HEK293 (cell line): ENCODE data around the gene TMEM186.
"Not testable (repeated sequence)": the region's sequence is repeated elsewhere in the genome, so short reads cannot be mapped to it uniquely, and the experiment has no call there.

Experiments
- CTCF ChIA-PET: fragments of 350-600 bp; formaldehyde crosslinking; extraction: SDS; loops from one replicate; lab custom pipeline; 2021; ENCODE audit warnings: antibody characterized with exemption; lab: Yijun Ruan, JAX
- POLR2A ChIA-PET: fragments of 300-600 bp; formaldehyde crosslinking; extraction: SDS; loops from one replicate; lab custom pipeline; 2020; ENCODE audit warnings: antibody characterized with exemption, inconsistent platforms; lab: Yijun Ruan, JAX
- H3K27ac ChIP-seq: fragments of 200-500 bp; sonication (Bioruptor generic); 2 replicates; pipeline ENCODE4 v1.5.1; 2014; ENCODE audit warnings: low read depth, low read length, control low read depth, inconsistent platforms; ENCODE audit errors: extremely low read depth
- H3K36me3 ChIP-seq, 2 experiments: fragments of 200-500 bp in 1 of 2; sonication (Bioruptor generic) in 1 of 2; 1 replicate in 1 of 2; 2 replicates in 1 of 2; pipeline ENCODE4 v1.5.1; 2014 to 2017; ENCODE audit warnings: inconsistent platforms in 2 of 2, low read length in 2 of 2; ENCODE audit not compliant: control insufficient read depth in 2 of 2, insufficient read depth in 1 of 2
- H3K4me1 ChIP-seq: fragments of 200-500 bp; sonication (Bioruptor generic); 2 replicates; pipeline ENCODE4 v1.5.1; 2014; ENCODE audit warnings: mild to moderate bottlenecking, low read length, inconsistent platforms; ENCODE audit not compliant: control insufficient read depth, insufficient read depth
- H3K4me3 ChIP-seq: 2 replicates; pipeline ENCODE4 v1.5.1; 2011; ENCODE audit warnings: low read depth, mild to moderate bottlenecking, control low read depth, low read length, moderate library complexity
- H3K9me3 ChIP-seq: fragments of 200-500 bp; sonication (Bioruptor generic); 2 replicates; pipeline ENCODE4 v1.5.1; 2014; ENCODE audit warnings: low read depth, low read length, inconsistent platforms; ENCODE audit not compliant: control insufficient read depth, insufficient read depth
- BCL11B ChIP-seq: fragments of 450-650 bp; formaldehyde crosslinking; IDR thresholded peaks from 2 replicates; pipeline ENCODE4 v1.5.1; 2016; ENCODE audit warnings: low read depth, missing biosample characterization, missing genetic modification characterization
- CTCF ChIP-seq: fragments of 450-650 bp; formaldehyde crosslinking; IDR thresholded peaks from 2 replicates; pipeline ENCODE4 v1.5.1; 2016; ENCODE audit warnings: missing biosample characterization, missing genetic modification characterization
- GLIS2 ChIP-seq: fragments of 450-650 bp; formaldehyde crosslinking; IDR thresholded peaks from 2 replicates; pipeline ENCODE4 v1.5.1; 2016; ENCODE audit warnings: missing biosample characterization, missing genetic modification characterization
- KLF1 ChIP-seq: fragments of 450-650 bp; formaldehyde crosslinking; IDR thresholded peaks from 2 replicates; pipeline ENCODE4 v1.5.1; 2016; ENCODE audit warnings: missing biosample characterization, missing genetic modification characterization
- SP7 ChIP-seq: fragments of 450-650 bp; formaldehyde crosslinking; IDR thresholded peaks from 2 replicates; pipeline ENCODE4 v1.5.1; 2016; ENCODE audit warnings: missing biosample characterization, missing genetic modification characterization
- ZBTB7A ChIP-seq: fragments of 450-650 bp; formaldehyde crosslinking; IDR thresholded peaks from 2 replicates; pipeline ENCODE4 v1.5.1; 2016; ENCODE audit warnings: low read depth, missing biosample characterization, missing genetic modification characterization
- ZNF10 ChIP-seq: fragments of 450-650 bp; formaldehyde crosslinking; IDR thresholded peaks from 2 replicates; pipeline ENCODE4 v1.5.1; 2017; ENCODE audit warnings: missing biosample characterization, missing genetic modification characterization
- ZNF398 ChIP-seq: fragments of 450-650 bp; formaldehyde crosslinking; IDR thresholded peaks from 2 replicates; pipeline ENCODE4 v1.5.1; 2017; ENCODE audit warnings: missing biosample characterization, missing genetic modification characterization
- ZNF76 ChIP-seq: fragments of 450-650 bp; formaldehyde crosslinking; IDR thresholded peaks from 2 replicates; pipeline ENCODE4; 2016; ENCODE audit warnings: low read depth, missing biosample characterization, missing genetic modification characterization, borderline replicate concordance
- TF ChIP-seq, protein P1 (sequence below): fragments of 450-650 bp; formaldehyde crosslinking; IDR thresholded peaks from 2 replicates; pipeline ENCODE4 v1.5.1; 2016; ENCODE audit warnings: missing biosample characterization, missing genetic modification characterization
- TF ChIP-seq, protein P2 (sequence below): fragments of 450-650 bp; formaldehyde crosslinking; IDR thresholded peaks from 2 replicates; pipeline ENCODE4 v1.5.1; 2016; ENCODE audit warnings: missing biosample characterization, missing genetic modification characterization
- TF ChIP-seq, protein P3 (sequence below): fragments of 450-650 bp; formaldehyde crosslinking; IDR thresholded peaks from 2 replicates; pipeline ENCODE4 v1.5.1; 2016; ENCODE audit warnings: missing biosample characterization, missing genetic modification characterization

Gene TMEM186

DNA sequence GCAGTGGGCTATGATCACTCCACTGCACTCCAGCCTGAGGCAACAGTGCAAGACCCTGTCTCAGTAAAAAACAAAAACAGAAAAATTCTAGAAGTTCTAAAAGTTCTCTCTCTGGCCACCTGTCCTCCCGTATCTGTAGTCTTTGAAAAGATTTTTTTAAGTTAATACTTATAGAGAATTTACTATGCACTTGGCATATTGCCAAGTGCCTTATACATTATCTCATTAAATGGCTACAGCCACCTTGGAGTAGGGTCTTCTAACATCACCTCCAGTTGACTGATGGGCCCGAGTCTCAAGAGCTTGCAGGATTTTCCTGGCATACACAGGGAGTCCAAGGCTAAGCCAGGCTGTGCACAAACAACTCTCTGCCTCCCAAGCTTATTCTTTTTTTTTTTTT lies 44.7 kb downstream of the TMEM186 start (continued):
- TF ChIP-seq, protein P1, sequence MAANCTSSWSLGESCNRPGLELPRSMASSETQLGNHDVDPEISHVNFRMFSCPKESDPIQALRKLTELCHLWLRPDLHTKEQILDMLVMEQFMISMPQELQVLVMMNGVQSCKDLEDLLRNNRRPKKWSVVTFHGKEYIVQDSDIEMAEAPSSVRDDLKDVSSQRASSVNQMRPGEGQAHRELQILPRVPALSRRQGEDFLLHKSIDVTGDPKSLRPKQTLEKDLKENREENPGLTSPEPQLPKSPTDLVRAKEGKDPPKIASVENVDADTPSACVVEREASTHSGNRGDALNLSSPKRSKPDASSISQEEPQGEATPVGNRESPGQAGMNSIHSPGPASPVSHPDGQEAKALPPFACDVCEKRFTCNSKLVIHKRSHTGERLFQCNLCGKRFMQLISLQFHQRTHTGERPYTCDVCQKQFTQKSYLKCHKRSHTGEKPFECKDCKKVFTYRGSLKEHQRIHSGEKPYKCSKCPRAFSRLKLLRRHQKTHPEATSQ (tag by site-specific recombination): no peak
- TF ChIP-seq ZNF76 (tag by site-specific recombination): no peak
- TF ChIP-seq ZBTB7A (tag by site-specific recombination): no peak
- TF ChIP-seq KLF1 (tag by site-specific recombination): no peak
- TF ChIP-seq GLIS2 (tag by site-specific recombination): no peak
- TF ChIP-seq CTCF (tag by site-specific recombination): no peak

GRCh38 chr16:8751481-8752311 lies 45.7 kb downstream of the TMEM186 start:
- POLR2A ChIA-PET: interaction anchor here (0.6 to 1.0 kb wide), 2 partner anchors 62 to 130 kb away, joined by 3 to 7 read pairs; no protein-coding TSS in a partner anchor
- no peaks in the 10 kb centered on the region for H3K4me1 ChIP-seq
- H3K9me3 ChIP-seq: no peaks in the 10 kb centered on the region
- TF ChIP-seq ZNF10 (tag by site-specific recombination) (peak; percentile 77), BCL11B (tag by site-specific recombination) (no peak), ZNF398 (tag by site-specific recombination) (peak; percentile 22; the same call in 1 of the 2 replicates), SP7 (tag by site-specific recombination) (0 out of 2 replicates have a peak, but pooled peaks have one; percentile 30)
- TF ChIP-seq, protein P2, sequence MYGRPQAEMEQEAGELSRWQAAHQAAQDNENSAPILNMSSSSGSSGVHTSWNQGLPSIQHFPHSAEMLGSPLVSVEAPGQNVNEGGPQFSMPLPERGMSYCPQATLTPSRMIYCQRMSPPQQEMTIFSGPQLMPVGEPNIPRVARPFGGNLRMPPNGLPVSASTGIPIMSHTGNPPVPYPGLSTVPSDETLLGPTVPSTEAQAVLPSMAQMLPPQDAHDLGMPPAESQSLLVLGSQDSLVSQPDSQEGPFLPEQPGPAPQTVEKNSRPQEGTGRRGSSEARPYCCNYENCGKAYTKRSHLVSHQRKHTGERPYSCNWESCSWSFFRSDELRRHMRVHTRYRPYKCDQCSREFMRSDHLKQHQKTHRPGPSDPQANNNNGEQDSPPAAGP (tag by site-specific recombination): no peak
- TF ChIP-seq, protein P3, sequence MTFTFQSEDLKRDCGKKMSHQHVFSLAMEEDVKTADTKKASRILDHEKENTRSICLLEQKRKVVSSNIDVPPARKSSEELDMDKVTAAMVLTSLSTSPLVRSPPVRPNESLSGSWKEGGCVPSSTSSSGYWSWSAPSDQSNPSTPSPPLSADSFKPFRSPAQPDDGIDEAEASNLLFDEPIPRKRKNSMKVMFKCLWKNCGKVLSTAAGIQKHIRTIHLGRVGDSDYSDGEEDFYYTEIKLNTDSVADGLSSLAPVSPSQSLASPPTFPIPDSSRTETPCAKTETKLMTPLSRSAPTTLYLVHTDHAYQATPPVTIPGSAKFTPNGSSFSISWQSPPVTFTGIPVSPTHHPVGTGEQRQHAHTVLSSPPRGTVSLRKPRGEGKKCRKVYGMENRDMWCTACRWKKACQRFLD (tag by site-specific recombination): no peak
- TF ChIP-seq, all 188 proteins: peak for 3
- Histone ChIP-seq H3K27ac (no peak overlapping the region), H3K36me3 (peaks cover 0 to 6% of the 10 kb centered on the region in 2 experiments; a peak in 2 of 3 replicates), H3K4me3 (no peak overlapping the region)
- CTCF ChIA-PET: no interaction called here

- CTCF ChIA-PET: interaction anchor here (0.6 kb wide), 3 partner anchors 149 to 517 kb away, joined by 3 to 4 read pairs (median 3); no protein-coding TSS in a partner anchor
- POLR2A ChIA-PET, H3K4me1 ChIP-seq, H3K36me3 ChIP-seq, H3K9me3 ChIP-seq, H3K4me3 ChIP-seq, H3K27ac ChIP-seq: not testable (repeated sequence)
Measured at GRCh38 chr16:8748944-8749343, 48.5 kb downstream of the TMEM186 start.
